GM18907 (cell line): Measurements from ENCODE around the gene ARL14.
A peak's percentile ranks its signal among the peaks of the same experiment; 100 is the strongest.

Source experiments
- ATAC-seq: cut with Tn5 transposase; IDR thresholded peaks from one replicate; pipeline ENCODE4 v1.9.1; 2021; ENCODE audit warnings: mild to moderate bottlenecking, moderate library complexity; ENCODE audit not compliant: unreplicated experiment

ARL14 gene

GRCh38 chr3:160676547-160677303 is at the start of gene ARL14:
TSS of gene ARL14 (plus strand) at chr3:160677160. CDS start at chr3:160677347, 187 bp downstream.
- ATAC-seq: peak; percentile 64

- no peak for ATAC-seq
Observed at GRCh38 chr3:160629491-160629890, 47.5 kb upstream of the ARL14 start.

- ATAC-seq: no peak
Observed at GRCh38 chr3:160633361-160634083, 43.4 kb upstream of the ARL14 start.

- no peak for ATAC-seq
Observed at GRCh38 chr3:160635213-160635612, 41.7 kb upstream of the ARL14 start.

GRCh38 chr3:160637086-160637485 is 39.9 kb upstream of the ARL14 start:
- ATAC-seq: no peak

GRCh38 chr3:160638184-160638583 is 38.8 kb upstream of the ARL14 start:
- ATAC-seq: no peak

GRCh38 chr3:160641665-160642309 is 35.2 kb upstream of the ARL14 start:
- ATAC-seq: no peak

GRCh38 chr3:160643994-160644393 is 33.0 kb upstream of the ARL14 start:
- peak; percentile 79 for ATAC-seq

- ATAC-seq: no peak
Observed at GRCh38 chr3:160644491-160644890, 32.5 kb upstream of the ARL14 start.

GRCh38 chr3:160648701-160649100 is 28.3 kb upstream of the ARL14 start:
- ATAC-seq: no peak

- ATAC-seq: no peak
Observed at GRCh38 chr3:160649596-160649995, 27.4 kb upstream of the ARL14 start.

- no peak for ATAC-seq
Observed at GRCh38 chr3:160653512-160653911, 23.4 kb upstream of the ARL14 start.

GRCh38 chr3:160660902-160661301 is 16.1 kb upstream of the ARL14 start:
- no peak for ATAC-seq

- ATAC-seq: no peak
Observed at GRCh38 chr3:160661660-160662059, 15.3 kb upstream of the ARL14 start.

- no peak for ATAC-seq
Observed at GRCh38 chr3:160665231-160665630, 11.7 kb upstream of the ARL14 start.

GRCh38 chr3:160665784-160666526 is 11.0 kb upstream of the ARL14 start:
- ATAC-seq: peak; percentile 97

GRCh38 chr3:160667452-160667851 is 9.5 kb upstream of the ARL14 start:
- ATAC-seq: no peak

- ATAC-seq: no peak
Observed at GRCh38 chr3:160668454-160668853, 8.5 kb upstream of the ARL14 start.

GRCh38 chr3:160671231-160671630 is 5.7 kb upstream of the ARL14 start:
- ATAC-seq: peak; percentile 95

GRCh38 chr3:160671995-160672394 is 5.0 kb upstream of the ARL14 start:
- ATAC-seq: no peak

- ATAC-seq: no peak
Observed at GRCh38 chr3:160673188-160673587, 3.8 kb upstream of the ARL14 start.
